Activated CD4-positive, alpha-beta T cell treated with anti-CD3 and anti-CD28 coated beads for 36 hours (primary cell): ENCODE measurements around the gene DNAJC15. TPM values are rescaled to one million over a fixed set of nuclear protein-coding genes. Genes with fewer than 3 reads are reported as not detected.
A peak's percentile ranks its signal among the peaks of the same experiment; 100 is the strongest.

Experiments
- ATAC-seq: fragments of 200-7000 bp; cut with Tn5 transposase; one replicate; pipeline ENCODE4 v1.10.0; 2021; ENCODE audit warnings: mild to moderate bottlenecking, moderate library complexity
- CTCF ChIA-PET: fragments of 350-600 bp; sonication (Branson Sonifier 250); formaldehyde crosslinking; loops from one replicate; lab custom pipeline; 2021; ENCODE audit warnings: antibody characterized with exemption; lab: Charles Lee
- POLR2A ChIA-PET: fragments of 350-600 bp; sonication (Branson Sonifier 250); formaldehyde crosslinking; loops from one replicate; lab custom pipeline; 2021; ENCODE audit warnings: antibody characterized with exemption, inconsistent platforms; lab: Charles Lee
- DNase-seq: peaks from one replicate; pipeline ENCODE4 v3.0.0-alpha.2; 2020
- H3K27ac Mint-ChIP-seq: one replicate; pipeline ENCODE4 v1.8.0; 2021; ENCODE audit warnings: mixed read lengths
- H3K27me3 Mint-ChIP-seq: one replicate; pipeline ENCODE4 v1.8.0; 2021; ENCODE audit warnings: mixed read lengths
- H3K36me3 Mint-ChIP-seq: one replicate; pipeline ENCODE4 v1.8.0; 2021; ENCODE audit warnings: low read depth, mixed read lengths
- H3K4me1 Mint-ChIP-seq: one replicate; pipeline ENCODE4 v1.8.0; 2021; ENCODE audit warnings: mixed read lengths
- H3K4me3 Mint-ChIP-seq: one replicate; pipeline ENCODE4 v1.8.0; 2021; ENCODE audit warnings: mild to moderate bottlenecking, moderate library complexity, mixed read lengths
- H3K9me3 Mint-ChIP-seq: one replicate; pipeline ENCODE4 v1.8.0; 2021; ENCODE audit warnings: low read depth, mixed read lengths
- intact Hi-C, 2 experiments: fragments of 100-400 bp; cut with DNase I in 1 of 2; cut with micrococcal nuclease in 1 of 2; formaldehyde crosslinking; loops; one replicate each; pipeline versions ENCODE4 v1.14.2 to v1.15.1; 2022 to 2024; cut with DNase I, micrococcal nuclease
- total RNA-seq, 2 experiments: library from RNA; stranded (reverse); gene quantifications; one replicate each; pipeline ENCODE4 v1.2.3, GENCODE V29; 2021

The DNAJC15 gene
- total RNA-seq, 2 experiments from 2014 or later = 13.0 to 20.8 TPM

DNA sequence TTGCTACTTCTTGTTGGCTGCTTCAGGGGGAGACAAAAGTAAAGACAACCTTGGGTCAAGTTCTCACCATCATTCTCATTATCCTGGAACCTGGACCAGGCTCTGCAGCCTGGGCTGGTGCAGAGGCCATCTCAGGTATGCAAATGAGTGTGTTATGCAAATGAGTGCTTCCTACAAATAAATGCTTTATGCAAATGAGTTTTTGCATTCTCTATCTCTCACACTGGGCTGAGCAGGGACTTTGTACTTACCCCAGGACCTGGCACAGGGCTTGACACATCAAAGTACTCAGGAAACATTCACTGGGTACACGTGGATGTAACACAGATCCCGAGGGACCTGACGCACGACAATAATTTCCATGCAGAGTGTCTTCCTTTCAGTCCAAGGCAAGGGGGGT, 103.0 kb downstream of the DNAJC15 start:
- ChIA-PET CTCF (no interaction called here), POLR2A (no interaction called here)
- H3K9me3 Mint-ChIP-seq = no peaks in the 10 kb centered on the region
- DNase-seq (no peak), ATAC-seq (no peak)
- no peaks in the 10 kb centered on the region for H3K36me3 Mint-ChIP-seq
- intact Hi-C loops = no loop called here
- no peak overlapping the region for H3K27ac Mint-ChIP-seq
- H3K27me3 Mint-ChIP-seq = no peaks in the 10 kb centered on the region
- H3K4me1 Mint-ChIP-seq = peaks cover 11% of the 10 kb centered on the region
- no peak overlapping the region for H3K4me3 Mint-ChIP-seq

DNA sequence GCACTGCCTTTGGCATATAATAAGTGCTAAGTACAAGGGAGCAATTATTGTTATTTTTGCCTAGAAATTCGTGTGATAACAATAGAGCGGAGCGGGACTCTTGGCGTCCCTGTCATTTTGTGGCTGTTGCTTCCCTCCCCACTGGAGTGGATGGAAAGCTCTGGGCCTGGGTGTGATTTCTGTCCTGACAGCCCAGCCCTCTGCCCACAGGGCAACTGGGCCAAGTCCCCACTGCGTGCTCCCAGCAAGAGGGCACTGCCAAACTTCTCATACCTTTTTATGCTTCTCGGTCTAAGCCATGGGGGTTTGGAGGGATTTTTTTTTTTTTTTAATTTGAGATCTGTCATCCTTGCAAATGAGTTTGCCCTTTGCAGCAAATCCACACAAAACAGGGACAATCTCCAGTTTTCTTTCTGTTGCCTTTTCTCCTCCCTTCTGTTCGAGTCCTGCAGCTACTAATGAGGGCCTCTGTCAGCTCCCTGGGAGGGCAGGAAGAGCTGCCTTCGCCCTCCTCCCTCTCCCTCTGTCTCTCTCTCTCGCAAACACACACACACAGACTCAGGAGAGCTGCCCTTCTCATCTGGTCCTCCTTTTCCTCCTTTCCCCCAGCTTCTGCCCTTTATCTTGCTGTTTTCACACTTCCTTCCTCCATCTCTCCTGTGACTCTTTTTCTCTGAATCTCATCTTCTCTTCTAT, 103.9 kb downstream of the DNAJC15 start:
- intact Hi-C loops = no loop called here
- no peak overlapping the region for H3K4me3 Mint-ChIP-seq
- ChIA-PET CTCF (interaction anchor here (0.8 kb wide), 1 partner anchor 715 kb away, joined by 3 read pairs; no protein-coding TSS in a partner anchor), POLR2A (no interaction called here)
- H3K9me3 Mint-ChIP-seq = no peaks in the 10 kb centered on the region
- peaks cover 11% of the 10 kb centered on the region for H3K4me1 Mint-ChIP-seq
- no peak overlapping the region for H3K27ac Mint-ChIP-seq
- no peaks in the 10 kb centered on the region for H3K27me3 Mint-ChIP-seq
- DNase-seq = no peak
- H3K36me3 Mint-ChIP-seq = no peaks in the 10 kb centered on the region
- ATAC-seq = no peak

DNA sequence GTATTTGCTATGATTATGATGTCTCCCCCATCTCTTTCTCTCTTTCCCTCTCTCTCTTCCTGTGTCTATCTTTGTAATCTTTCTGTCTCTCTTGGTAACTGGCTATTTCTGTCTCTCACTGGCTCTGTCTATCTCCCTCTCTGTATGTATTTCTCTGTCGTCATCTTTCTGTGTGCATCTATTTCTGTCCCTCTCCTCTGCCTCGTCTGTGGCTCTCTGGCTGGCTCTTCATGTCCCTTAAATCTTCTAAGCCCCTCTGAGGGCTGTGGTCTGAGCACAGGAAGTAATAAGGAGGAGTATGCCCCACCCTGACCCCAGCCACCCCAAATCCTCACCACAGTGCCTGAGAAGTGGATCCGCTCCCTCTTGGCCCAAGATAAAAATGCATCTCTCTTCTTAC, 104.4 kb downstream of the DNAJC15 start:
- Mint-ChIP-seq H3K4me3 (no peak overlapping the region), H3K9me3 (no peaks in the 10 kb centered on the region), H3K27ac (no peak overlapping the region), H3K27me3 (no peaks in the 10 kb centered on the region), H3K4me1 (peaks cover 11% of the 10 kb centered on the region), H3K36me3 (no peaks in the 10 kb centered on the region)
- POLR2A ChIA-PET = no interaction called here
- ATAC-seq (no peak), DNase-seq (no peak)
- intact Hi-C loops = no loop called here
- CTCF ChIA-PET = interaction anchor here (0.8 kb wide), 1 partner anchor 714 kb away, joined by 3 read pairs; no protein-coding TSS in a partner anchor

DNA sequence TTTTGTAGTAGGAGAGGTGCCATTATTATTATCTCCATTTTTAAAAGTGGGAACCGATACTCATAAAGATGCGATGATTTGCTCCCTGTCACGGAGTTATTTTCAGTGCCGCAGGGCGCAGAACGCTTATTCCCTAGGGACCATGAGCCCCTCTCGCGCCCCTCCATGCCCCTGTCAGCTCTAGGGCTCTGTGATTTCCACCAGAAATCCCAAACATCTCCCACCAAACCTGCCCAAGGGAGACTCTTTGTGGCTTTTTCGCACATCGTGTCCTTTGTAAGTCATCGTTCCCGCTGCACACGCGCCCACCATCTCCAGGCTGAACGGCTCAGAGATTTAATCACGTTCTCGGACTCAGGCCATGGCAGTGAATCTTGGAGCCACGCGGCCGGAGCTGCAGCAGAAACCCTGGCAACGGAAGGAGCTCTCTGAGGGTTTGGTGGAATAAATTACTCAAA, 105.1 kb downstream of the DNAJC15 start:
- H3K4me1 Mint-ChIP-seq = peaks cover 11% of the 10 kb centered on the region
- H3K27me3 Mint-ChIP-seq = no peaks in the 10 kb centered on the region
- intact Hi-C loops = no loop called here
- ChIA-PET POLR2A (no interaction called here), CTCF (no interaction called here)
- DNase-seq (no peak), ATAC-seq (no peak)
- H3K27ac Mint-ChIP-seq = no peak overlapping the region
- no peaks in the 10 kb centered on the region for H3K36me3 Mint-ChIP-seq
- H3K4me3 Mint-ChIP-seq = no peak overlapping the region
- H3K9me3 Mint-ChIP-seq = no peaks in the 10 kb centered on the region

DNA sequence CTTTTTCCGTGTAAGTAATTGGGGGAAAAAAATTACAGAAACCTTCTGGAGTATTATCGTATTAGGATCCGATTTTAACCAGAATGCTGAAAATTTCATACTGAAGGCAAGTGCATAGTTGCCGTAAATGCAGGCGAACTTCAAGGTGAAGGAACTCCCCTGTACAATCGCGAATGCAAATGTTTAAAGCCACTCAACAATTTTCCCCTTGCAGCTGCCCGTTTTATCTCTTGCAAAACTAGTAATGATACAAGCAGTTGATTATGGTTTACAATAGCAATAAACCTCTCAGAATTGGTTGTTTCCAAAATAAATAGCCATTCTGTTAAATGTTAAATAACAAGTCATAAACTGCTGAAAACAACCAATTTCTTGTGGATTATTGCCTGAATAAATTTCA, 105.7 kb downstream of the DNAJC15 start:
- ChIA-PET CTCF (no interaction called here), POLR2A (no interaction called here)
- Mint-ChIP-seq H3K27me3 (peaks cover 3% of the 10 kb centered on the region), H3K27ac (no peak overlapping the region), H3K9me3 (no peaks in the 10 kb centered on the region), H3K4me1 (peaks cover 11% of the 10 kb centered on the region), H3K36me3 (no peaks in the 10 kb centered on the region), H3K4me3 (no peak overlapping the region)
- ATAC-seq (no peak), DNase-seq (no peak)
- intact Hi-C loops = no loop called here

DNA sequence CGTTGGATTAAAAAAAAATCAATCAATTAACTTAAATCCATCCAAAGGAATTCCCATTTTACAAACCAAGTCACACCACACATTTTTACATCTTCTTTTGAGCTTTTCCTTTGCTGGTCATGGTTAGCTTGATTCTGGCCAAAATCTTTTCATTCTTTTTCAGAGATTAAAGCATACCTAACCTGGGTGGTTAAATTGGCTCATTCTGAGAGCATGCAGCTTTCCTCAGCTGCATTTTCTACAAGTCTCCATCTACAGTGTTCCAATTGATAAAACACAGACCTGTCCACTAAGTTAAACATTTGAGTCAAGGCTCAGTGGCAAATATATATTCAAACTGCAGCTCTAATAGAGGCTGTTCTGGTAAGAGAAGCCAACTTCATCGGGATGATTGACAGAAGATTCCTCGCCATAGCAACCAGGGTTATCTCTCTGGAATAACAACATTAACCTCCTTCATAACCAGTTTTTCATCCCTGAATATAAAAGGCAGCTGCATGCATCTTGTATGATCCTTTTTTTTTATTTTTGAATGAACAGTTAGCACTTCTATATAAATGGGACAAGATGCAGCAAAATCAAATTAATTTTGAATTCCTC, 106.2 kb downstream of the DNAJC15 start:
- no peak for DNase-seq
- Mint-ChIP-seq H3K27me3 (peaks cover 3% of the 10 kb centered on the region), H3K4me3 (no peak overlapping the region), H3K36me3 (no peaks in the 10 kb centered on the region), H3K9me3 (no peaks in the 10 kb centered on the region), H3K4me1 (peaks cover 11% of the 10 kb centered on the region), H3K27ac (no peak overlapping the region)
- ChIA-PET CTCF (interaction anchor here (0.6 kb wide), 1 partner anchor 172 kb away, joined by 3 read pairs; no protein-coding TSS in a partner anchor), POLR2A (no interaction called here)
- intact Hi-C loops = no loop called here
- ATAC-seq = no peak

DNA sequence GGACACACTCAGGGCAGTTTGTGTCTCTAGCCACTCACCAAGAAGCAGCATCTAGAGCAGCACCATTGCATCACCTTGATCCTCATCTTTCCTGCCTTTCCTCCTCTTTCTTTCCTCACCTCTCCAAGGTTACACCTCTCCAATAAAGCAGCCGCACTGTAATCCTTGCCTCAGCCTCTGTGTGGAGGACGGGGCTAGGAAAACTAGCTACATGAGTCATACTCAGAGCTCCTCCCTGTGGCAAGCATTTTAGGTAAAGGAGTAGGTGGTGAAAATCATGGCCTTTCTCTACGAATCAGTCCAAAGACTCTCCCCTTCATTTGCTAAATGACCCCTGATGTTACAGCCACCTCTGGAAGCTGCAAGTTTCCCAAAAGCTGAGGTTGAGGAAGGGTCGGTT, 108.9 kb downstream of the DNAJC15 start:
- Mint-ChIP-seq H3K36me3 (no peaks in the 10 kb centered on the region), H3K27ac (no peak overlapping the region), H3K9me3 (no peaks in the 10 kb centered on the region), H3K4me3 (no peak overlapping the region), H3K27me3 (peaks cover 3% of the 10 kb centered on the region), H3K4me1 (peaks cover 11% of the 10 kb centered on the region)
- ChIA-PET CTCF (interaction anchor here (0.6 to 1.0 kb wide), 3 partner anchors 9 to 1003 kb away, joined by 3 read pairs; no protein-coding TSS in a partner anchor), POLR2A (no interaction called here)
- ATAC-seq (peak; percentile 63), DNase-seq (peak; percentile 10)
- intact Hi-C loops = loop anchor here in 1 of 2 experiments (2.0 kb wide), 1 partner anchor 161 kb away; no protein-coding TSS in a partner anchor

DNA sequence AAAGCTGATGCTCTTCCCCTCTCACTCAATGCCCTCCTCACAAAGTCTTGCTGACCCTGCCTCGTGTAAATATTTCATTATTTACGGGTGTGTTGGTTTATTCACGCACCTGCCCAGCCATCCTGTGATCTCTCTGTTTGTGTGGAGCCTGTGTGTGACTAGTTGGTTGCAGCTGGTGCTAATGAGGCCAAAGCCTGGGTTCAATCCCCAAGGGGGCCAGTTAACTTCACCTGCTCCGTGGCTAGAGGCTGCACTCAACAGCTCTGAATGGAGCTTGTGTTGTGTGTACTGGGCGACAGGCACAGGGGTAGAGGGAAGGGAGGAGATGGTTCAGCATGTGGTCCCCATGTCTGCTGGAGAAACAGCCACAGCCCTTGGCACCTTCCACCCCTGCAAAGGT, 109.5 kb downstream of the DNAJC15 start:
- DNase-seq (no peak), ATAC-seq (no peak)
- Mint-ChIP-seq H3K9me3 (no peaks in the 10 kb centered on the region), H3K36me3 (no peaks in the 10 kb centered on the region), H3K27ac (no peak overlapping the region), H3K4me1 (peaks cover 5% of the 10 kb centered on the region), H3K27me3 (peaks cover 3% of the 10 kb centered on the region), H3K4me3 (no peak overlapping the region)
- POLR2A ChIA-PET = no interaction called here
- intact Hi-C loops = loop anchor here in 1 of 2 experiments (2.0 kb wide), 1 partner anchor 162 kb away; no protein-coding TSS in a partner anchor
- CTCF ChIA-PET = interaction anchor here (0.6 kb wide), 1 partner anchor 1003 kb away, joined by 3 read pairs; no protein-coding TSS in a partner anchor

DNA sequence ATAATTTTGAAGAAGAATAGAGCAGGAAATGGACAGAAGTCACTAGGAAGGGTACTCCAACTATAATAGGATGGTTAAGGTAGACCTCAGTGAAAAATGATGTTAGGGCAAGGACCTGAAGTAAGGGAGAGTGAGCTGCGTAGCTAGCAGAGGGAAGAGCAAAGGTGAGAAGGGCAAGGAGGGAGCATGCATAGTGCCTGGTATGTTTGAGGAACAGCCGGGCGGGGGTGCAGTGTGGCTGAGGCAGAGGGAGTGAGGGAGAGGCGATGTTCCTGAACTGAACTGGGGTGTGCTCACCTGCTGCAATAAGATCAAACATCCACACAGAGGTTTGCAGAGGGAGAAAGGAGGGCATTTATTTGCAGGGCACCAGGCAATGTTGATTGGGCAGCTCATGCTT, 110.4 kb downstream of the DNAJC15 start:
- Mint-ChIP-seq H3K36me3 (no peaks in the 10 kb centered on the region), H3K9me3 (no peaks in the 10 kb centered on the region), H3K27me3 (peaks cover 6% of the 10 kb centered on the region), H3K4me3 (no peak overlapping the region), H3K27ac (no peak overlapping the region), H3K4me1 (no peaks in the 10 kb centered on the region)
- DNase-seq (no peak), ATAC-seq (no peak)
- intact Hi-C loops = loop anchor here in 1 of 2 experiments (2.0 kb wide), 1 partner anchor 163 kb away; no protein-coding TSS in a partner anchor
- POLR2A ChIA-PET = no interaction called here
- CTCF ChIA-PET = no interaction called here

DNA sequence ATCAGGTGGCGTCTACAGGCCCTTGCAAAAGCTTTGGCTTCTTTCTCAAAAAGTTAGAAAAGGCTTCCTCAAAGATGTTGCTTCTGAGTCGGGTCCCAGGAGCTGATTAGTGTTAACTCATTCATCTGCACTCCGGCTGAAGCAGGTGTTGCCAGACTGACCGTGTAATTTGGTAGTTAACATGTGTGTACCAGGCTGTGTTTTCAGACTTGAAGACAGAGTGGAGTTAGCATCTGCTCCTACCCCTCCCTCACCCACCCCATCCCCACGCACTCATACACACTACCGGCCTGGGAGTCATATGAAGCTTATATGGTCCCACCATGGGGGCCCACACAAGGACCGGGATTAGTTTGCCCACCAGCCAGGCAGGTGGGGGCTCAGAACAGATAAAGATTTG, 111.5 kb downstream of the DNAJC15 start:
- Mint-ChIP-seq H3K4me1 (no peaks in the 10 kb centered on the region), H3K27ac (no peak overlapping the region), H3K36me3 (no peaks in the 10 kb centered on the region), H3K27me3 (peaks cover 6% of the 10 kb centered on the region), H3K9me3 (no peaks in the 10 kb centered on the region), H3K4me3 (no peak overlapping the region)
- DNase-seq (no peak), ATAC-seq (no peak)
- ChIA-PET POLR2A (no interaction called here), CTCF (no interaction called here)
- intact Hi-C loops = no loop called here

DNA sequence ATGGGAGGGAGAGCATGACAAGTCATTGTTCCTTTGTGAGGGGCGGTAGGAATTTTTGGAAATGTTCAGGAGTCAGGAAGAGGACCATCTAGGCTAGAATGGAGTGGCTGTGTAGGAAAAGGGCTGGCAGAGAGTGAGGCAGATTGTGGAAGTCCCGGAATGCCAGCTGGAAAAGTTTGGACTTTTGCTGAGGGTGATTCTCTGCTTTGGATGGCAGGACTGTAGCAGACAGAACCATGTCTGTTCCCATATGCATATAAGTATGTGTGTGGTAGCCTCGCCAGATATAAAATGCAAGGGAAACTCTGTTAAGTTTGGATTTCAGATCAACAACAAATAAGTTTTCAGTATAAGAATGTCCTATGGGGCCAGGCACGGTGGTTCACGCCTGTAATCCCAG, 112.1 kb downstream of the DNAJC15 start:
- ChIA-PET CTCF (no interaction called here), POLR2A (no interaction called here)
- Mint-ChIP-seq H3K36me3 (no peaks in the 10 kb centered on the region), H3K4me3 (no peak overlapping the region), H3K27ac (no peak overlapping the region), H3K27me3 (peaks cover 6% of the 10 kb centered on the region), H3K9me3 (no peaks in the 10 kb centered on the region), H3K4me1 (no peaks in the 10 kb centered on the region)
- ATAC-seq (no peak), DNase-seq (no peak)
- intact Hi-C loops = no loop called here
